ENCODE results near the gene PIAS4. TPM values are rescaled to one million over a fixed set of nuclear protein-coding genes. Genes with fewer than 3 reads are reported as not detected.
A peak's percentile ranks its signal among the peaks of the same experiment; 100 is the strongest.

The PIAS4 gene
- total RNA-seq, 1 donor from 2014 or later, result 36.4 TPM

GRCh38 chr19:3981373-3981735 is 26.2 kb upstream of the PIAS4 start:
- ChIA-PET POLR2A (interaction anchor here (4.7 kb wide), 1 partner anchor 10 kb away, joined by 33 read pairs; the partner anchor contains the start of gene DAPK3), CTCF (no interaction called here)
- Mint-ChIP-seq H3K4me3 (no peak overlapping the region), H3K4me1 (peaks cover 47% of the 10 kb centered on the region), H3K36me3 (ENCODE audit: low read depth) (peaks cover 83% of the 10 kb centered on the region), H3K27ac (peak overlapping the region; percentile 59), H3K9me3 (no peaks in the 10 kb centered on the region), H3K27me3 (no peaks in the 10 kb centered on the region)
- no peak for TF ChIP-seq CTCF (IDR thresholded peaks at IDR 0.05)
- DNase-seq (no peak), ATAC-seq (ENCODE audit: low read depth) (no peak)
- intact Hi-C loops (cut with micrococcal nuclease), result loop anchor here (10.0 kb wide), 1 partner anchor 423 kb away; the partner anchor contains the start of genes CHAF1A and SH3GL1

- POLR2A ChIA-PET, result interaction anchor here (0.6 to 4.7 kb wide), 2 partner anchors 11 to 46 kb away, joined by 5 to 33 read pairs; partner anchors contain the start of gene DAPK3
- CTCF ChIA-PET, result no interaction called here
Observed at GRCh38 chr19:3981736-3982681, 25.5 kb upstream of the PIAS4 start.

GRCh38 chr19:3982701-3983541 is 24.6 kb upstream of the PIAS4 start:
- H3K9me3 Mint-ChIP-seq, result no peaks in the 10 kb centered on the region
- peaks cover 60% of the 10 kb centered on the region for H3K4me1 Mint-ChIP-seq
- peak overlapping the region; percentile 91 for H3K27ac Mint-ChIP-seq
- H3K4me3 Mint-ChIP-seq, result peak overlapping the region; percentile 96
- ChIA-PET CTCF (no interaction called here), POLR2A (interaction anchor here (1.2 to 4.7 kb wide), 4 partner anchors 11 to 30 kb away, joined by 3 to 63 read pairs (median 40); partner anchors contain the start of genes DAPK3 and PIAS4)
- no peaks in the 10 kb centered on the region for H3K27me3 Mint-ChIP-seq
- no peak for TF ChIP-seq CTCF (IDR thresholded peaks at IDR 0.05)
- ATAC-seq (ENCODE audit: low read depth) (no peak), DNase-seq (no peak)
- peaks cover 67% of the 10 kb centered on the region for H3K36me3 Mint-ChIP-seq (ENCODE audit: low read depth)
- intact Hi-C loops (cut with micrococcal nuclease), result loop anchor here (10.0 kb wide), 1 partner anchor 422 kb away; the partner anchor contains the start of genes CHAF1A and SH3GL1

More at GRCh38 chr19:3981736-3982681, 25.5 kb upstream of the PIAS4 start:
- H3K27ac Mint-ChIP-seq, result peak overlapping the region; percentile 7
- peak overlapping the region; percentile 32 for H3K4me3 Mint-ChIP-seq
- no peak for TF ChIP-seq CTCF (IDR thresholded peaks at IDR 0.05)
- H3K4me1 Mint-ChIP-seq, result peaks cover 53% of the 10 kb centered on the region
- ATAC-seq (ENCODE audit: low read depth) (no peak), DNase-seq (no peak)
- intact Hi-C loops (cut with micrococcal nuclease), result loop anchor here (10.0 kb wide), 1 partner anchor 423 kb away; the partner anchor contains the start of genes CHAF1A and SH3GL1
- peaks cover 76% of the 10 kb centered on the region for H3K36me3 Mint-ChIP-seq (ENCODE audit: low read depth)
- H3K9me3 Mint-ChIP-seq, result no peaks in the 10 kb centered on the region
- H3K27me3 Mint-ChIP-seq, result no peaks in the 10 kb centered on the region

- ChIA-PET POLR2A (interaction anchor here (0.5 to 3.5 kb wide), 7 partner anchors 8 to 408 kb away, joined by 3 to 63 read pairs (median 11); partner anchors contain the start of genes DAPK3 and PIAS4), CTCF (no interaction called here)
- no peaks in the 10 kb centered on the region for H3K27me3 Mint-ChIP-seq
- ATAC-seq (ENCODE audit: low read depth) (no peak), DNase-seq (no peak)
- no peak for TF ChIP-seq CTCF (IDR thresholded peaks at IDR 0.05)
- H3K4me3 Mint-ChIP-seq, result peak overlapping the region; percentile 96
- peaks cover 66% of the 10 kb centered on the region for H3K4me1 Mint-ChIP-seq
- H3K9me3 Mint-ChIP-seq, result no peaks in the 10 kb centered on the region
- H3K27ac Mint-ChIP-seq, result peak overlapping the region; percentile 91
- H3K36me3 Mint-ChIP-seq (ENCODE audit: low read depth), result peaks cover 62% of the 10 kb centered on the region
- intact Hi-C loops (cut with micrococcal nuclease), result loop anchor here (10.0 kb wide), 1 partner anchor 421 kb away; the partner anchor contains the start of genes CHAF1A and SH3GL1
Observed at GRCh38 chr19:3983542-3983914, 24.0 kb upstream of the PIAS4 start.

Measured in activated B cell treated with CpG ODN at 0.5 μM for 24 hours (primary cell).